Caco-2 (cell line): ENCODE data around the gene LGR6. TPM values are rescaled to one million over a fixed set of nuclear protein-coding genes. Genes with fewer than 3 reads are reported as not detected.
A peak's percentile ranks its signal among the peaks of the same experiment; 100 is the strongest.

Experiments used
- BruUV-seq: library from RNA; stranded (reverse); fragments of 400-500 nt; replicated peaks from 2 replicates; lab custom pipeline; 2021; lab: Mats Ljungman, UMichigan
- CTCF ChIA-PET: fragments of 300-600 bp; sonication (Branson Sonifier 250); formaldehyde crosslinking; loops from one replicate; lab custom pipeline; 2022; ENCODE audit warnings: antibody characterized with exemption; lab: Charles Lee
- POLR2A ChIA-PET: fragments of 300-600 bp; sonication (Branson Sonifier 250); formaldehyde crosslinking; loops from one replicate; lab custom pipeline; 2022; ENCODE audit warnings: antibody characterized with exemption; lab: Charles Lee
- DNase-seq, 2 experiments: peaks; one replicate each; pipeline versions ENCODE4 v3.0.0 to v3.0.0-alpha.2; 2020 to 2022
- H3K27me3 ChIP-seq: replicated peaks from 2 replicates; pipeline ENCODE4 v1.6.0; 2011; ENCODE audit warnings: low read length; ENCODE audit not compliant: control insufficient read depth, insufficient read depth
- H3K36me3 ChIP-seq: 2 replicates; pipeline ENCODE4 v1.5.1; 2011; ENCODE audit warnings: low read length; ENCODE audit not compliant: control insufficient read depth, insufficient read depth
- H3K4me1 ChIP-seq: fragments of 250-450 bp; sonication (Bioruptor Pico); 2 replicates; pipeline ENCODE4 v1.5.1; 2020; ENCODE audit warnings: mild to moderate bottlenecking
- H3K4me3 ChIP-seq: 2 replicates; pipeline ENCODE4 v1.5.1; 2011; ENCODE audit warnings: low read depth, mild to moderate bottlenecking, control low read depth, low read length
- H3K9me3 ChIP-seq: fragments of 250-450 bp; sonication (Bioruptor Pico); 2 replicates; pipeline ENCODE4 v1.5.1; 2020; ENCODE audit warnings: mild to moderate bottlenecking, moderate library complexity
- H3K27ac Mint-ChIP-seq: one replicate; pipeline ENCODE4 v1.8.0; 2022; ENCODE audit warnings: mixed read lengths; ENCODE audit not compliant: unreplicated experiment
- H3K27me3 Mint-ChIP-seq: one replicate; pipeline ENCODE4 v1.8.0; 2022; ENCODE audit warnings: mixed read lengths; ENCODE audit not compliant: insufficient read depth, unreplicated experiment
- H3K36me3 Mint-ChIP-seq: one replicate; pipeline ENCODE4 v1.8.0; 2022; ENCODE audit warnings: mild to moderate bottlenecking, mixed read lengths; ENCODE audit not compliant: insufficient read depth, unreplicated experiment
- H3K4me1 Mint-ChIP-seq: one replicate; pipeline ENCODE4 v1.8.0; 2022; ENCODE audit warnings: low read depth, mixed read lengths; ENCODE audit not compliant: unreplicated experiment
- H3K4me3 Mint-ChIP-seq: one replicate; pipeline ENCODE4 v1.8.0; 2022; ENCODE audit warnings: mild to moderate bottlenecking, moderate library complexity, mixed read lengths; ENCODE audit not compliant: unreplicated experiment
- H3K9me3 Mint-ChIP-seq: one replicate; pipeline ENCODE4 v1.8.0; 2022; ENCODE audit warnings: mixed read lengths; ENCODE audit not compliant: unreplicated experiment
- CTCF ChIP-seq, 2 experiments: fragments of 200-600 bp in 1 of 2; IDR thresholded peaks; 1 replicate in 1 of 2; 2 replicates in 1 of 2; pipeline versions ENCODE4 v1.5.1 to v1.8.0; 2011 to 2022; ENCODE audit warnings: antibody characterized with exemption in 1 of 2, control low read depth in 1 of 2, inconsistent platforms in 1 of 2, low read depth in 1 of 2, low read length in 1 of 2, mild to moderate bottlenecking in 1 of 2, moderate library complexity in 1 of 2; ENCODE audit not compliant: insufficient read depth in 1 of 2, severe bottlenecking in 1 of 2, unreplicated experiment in 1 of 2
- intact Hi-C: fragments of 100-400 bp; cut with micrococcal nuclease; formaldehyde crosslinking; loops from one replicate; pipeline ENCODE4 v1.10.0; 2022; ENCODE audit not compliant: unreplicated experiment
- total RNA-seq: library from RNA; stranded (reverse); gene quantifications from 2 replicates; pipeline ENCODE4 v1.2.3, GENCODE V29; 2022

The LGR6 gene
- total RNA-seq, 1 experiment from 2014 or later: 0.36 TPM

GRCh38 chr1:202244841-202245261, 51.3 kb downstream of the LGR6 start:
- Mint-ChIP-seq H3K4me1 (no peaks in the 10 kb centered on the region), H3K4me3 (no peak overlapping the region), H3K27me3 (no peaks in the 10 kb centered on the region), H3K36me3 (no peaks in the 10 kb centered on the region), H3K27ac (no peak overlapping the region), H3K9me3 (no peaks in the 10 kb centered on the region)
- Histone ChIP-seq H3K9me3 (no peaks in the 10 kb centered on the region), H3K36me3 (no peaks in the 10 kb centered on the region), H3K4me3 (no peak overlapping the region), H3K4me1 (no peaks in the 10 kb centered on the region), H3K27me3 (no peaks in the 10 kb centered on the region)
- BruUV-seq: no TSS peak
- ChIA-PET POLR2A (no interaction called here), CTCF (no interaction called here)
- DNase-seq: peak in 1 of 2 experiments; percentile 2
- TF ChIP-seq CTCF (IDR thresholded peaks at IDR 0.05; ENCODE audit: insufficient read depth in 1 of 2, low read depth in 1 of 2, low read length in 1 of 2, severe bottlenecking in 1 of 2, unreplicated experiment in 1 of 2): no peak
- intact Hi-C loops: no loop called here

DNA sequence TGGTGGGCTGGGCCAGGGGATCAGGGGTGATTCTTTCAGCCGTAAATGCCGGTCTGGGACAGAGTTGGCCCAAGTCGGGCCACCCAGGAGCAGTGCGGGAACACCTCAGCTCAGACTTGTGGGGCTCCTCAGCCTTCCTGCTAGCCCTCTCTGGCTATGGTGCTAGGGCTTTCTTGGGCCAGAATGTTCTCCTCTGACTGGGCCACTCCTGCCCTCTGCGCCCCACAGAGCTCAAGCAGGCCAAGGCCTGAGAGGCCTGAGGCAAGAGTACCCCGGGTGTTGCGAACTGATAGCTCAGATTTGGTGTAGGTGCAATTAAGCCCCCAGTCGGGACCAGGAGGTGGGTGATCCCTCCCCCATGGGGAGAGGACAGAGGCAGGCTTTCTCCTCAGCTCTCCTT, 51.8 kb downstream of the LGR6 start:
- H3K4me3 Mint-ChIP-seq: no peak overlapping the region
- no peaks in the 10 kb centered on the region for H3K36me3 Mint-ChIP-seq
- intact Hi-C loops: no loop called here
- H3K9me3 Mint-ChIP-seq: no peaks in the 10 kb centered on the region
- Histone ChIP-seq H3K4me1 (no peaks in the 10 kb centered on the region), H3K9me3 (no peaks in the 10 kb centered on the region), H3K36me3 (no peaks in the 10 kb centered on the region), H3K4me3 (no peak overlapping the region), H3K27me3 (no peaks in the 10 kb centered on the region)
- DNase-seq: peak in 1 of 2 experiments; percentile 14
- POLR2A ChIA-PET: no interaction called here
- H3K27ac Mint-ChIP-seq: no peak overlapping the region
- CTCF ChIA-PET: no interaction called here
- no peak for TF ChIP-seq CTCF (IDR thresholded peaks at IDR 0.05; ENCODE audit: insufficient read depth in 1 of 2, low read depth in 1 of 2, low read length in 1 of 2, severe bottlenecking in 1 of 2, unreplicated experiment in 1 of 2)
- BruUV-seq: no TSS peak
- no peaks in the 10 kb centered on the region for H3K27me3 Mint-ChIP-seq
- H3K4me1 Mint-ChIP-seq: no peaks in the 10 kb centered on the region

- Histone ChIP-seq H3K4me1 (no peaks in the 10 kb centered on the region), H3K9me3 (no peaks in the 10 kb centered on the region), H3K4me3 (no peak overlapping the region), H3K36me3 (no peaks in the 10 kb centered on the region), H3K27me3 (no peaks in the 10 kb centered on the region)
- Mint-ChIP-seq H3K9me3 (no peaks in the 10 kb centered on the region), H3K36me3 (no peaks in the 10 kb centered on the region), H3K4me1 (no peaks in the 10 kb centered on the region), H3K27me3 (no peaks in the 10 kb centered on the region), H3K27ac (no peak overlapping the region), H3K4me3 (no peak overlapping the region)
- POLR2A ChIA-PET: no interaction called here
- CTCF ChIA-PET: no interaction called here
- no TSS peak for BruUV-seq
- DNase-seq: peak in 1 of 2 experiments; percentile 9
- no peak for TF ChIP-seq CTCF (IDR thresholded peaks at IDR 0.05; ENCODE audit: insufficient read depth in 1 of 2, low read depth in 1 of 2, low read length in 1 of 2, severe bottlenecking in 1 of 2, unreplicated experiment in 1 of 2)
- intact Hi-C loops: no loop called here
Observed at GRCh38 chr1:202247104-202247503, 53.5 kb downstream of the LGR6 start.
